Measurements from ENCODE around the gene PTBP2.
"Not testable (repeated sequence)": the region's sequence is repeated elsewhere in the genome, so short reads cannot be mapped to it uniquely, and the experiment has no call there.

The PTBP2 gene

GRCh38 chr1:96741335-96741734 lies 19.8 kb downstream of the PTBP2 start:
- no peak for DNase-seq

- no peak for DNase-seq
Measured at GRCh38 chr1:96746440-96747420, 25.1 kb downstream of the PTBP2 start.

- DNase-seq, result no peak
Measured at GRCh38 chr1:96747565-96747964, 26.0 kb downstream of the PTBP2 start.

- no peak for DNase-seq
Measured at GRCh38 chr1:96748078-96748477, 26.5 kb downstream of the PTBP2 start.

- no peak for DNase-seq
Measured at GRCh38 chr1:96749618-96750017, 28.0 kb downstream of the PTBP2 start.

- DNase-seq, result no peak
Measured at GRCh38 chr1:96752394-96752793, 30.8 kb downstream of the PTBP2 start.

GRCh38 chr1:96756789-96757188 lies 35.2 kb downstream of the PTBP2 start:
- no peak for DNase-seq

GRCh38 chr1:96762586-96762985 lies 41.0 kb downstream of the PTBP2 start:
- DNase-seq, result not testable (repeated sequence)

GRCh38 chr1:96763514-96763913 lies 41.9 kb downstream of the PTBP2 start:
- no peak for DNase-seq

- no peak for DNase-seq
Measured at GRCh38 chr1:96764469-96764868, 42.9 kb downstream of the PTBP2 start.

- DNase-seq, result no peak
Measured at GRCh38 chr1:96771847-96772246, 50.3 kb downstream of the PTBP2 start.

GRCh38 chr1:96772349-96772748 lies 50.8 kb downstream of the PTBP2 start:
- no peak for DNase-seq

- no peak for DNase-seq
Measured at GRCh38 chr1:96772972-96773371, 51.4 kb downstream of the PTBP2 start.

- no peak for DNase-seq
Measured at GRCh38 chr1:96782206-96782605, 60.6 kb downstream of the PTBP2 start.

GRCh38 chr1:96782856-96783255 lies 61.3 kb downstream of the PTBP2 start:
- DNase-seq, result no peak

GRCh38 chr1:96790599-96790998 lies 69.0 kb downstream of the PTBP2 start:
- no peak for DNase-seq

GRCh38 chr1:96792220-96792619 lies 70.6 kb downstream of the PTBP2 start:
- DNase-seq, result no peak

GRCh38 chr1:96801696-96802095 lies 80.1 kb downstream of the PTBP2 start:
- DNase-seq, result not testable (repeated sequence)

GRCh38 chr1:96804648-96805047 lies 83.1 kb downstream of the PTBP2 start:
- no peak for DNase-seq

GRCh38 chr1:96808191-96808590 lies 86.6 kb downstream of the PTBP2 start:
- no peak for DNase-seq

GRCh38 chr1:96815914-96816313 lies 94.3 kb downstream of the PTBP2 start:
- no peak for DNase-seq

- no peak for DNase-seq
Measured at GRCh38 chr1:96820107-96820506, 98.5 kb downstream of the PTBP2 start.

GRCh38 chr1:96820671-96821070 lies 99.1 kb downstream of the PTBP2 start:
- no peak for DNase-seq

- DNase-seq, result no peak
Measured at GRCh38 chr1:96825231-96825630, 103.6 kb downstream of the PTBP2 start.
